Keratinocyte (primary cell): ENCODE data around the gene CCL19. TPM values are rescaled to one million over a fixed set of nuclear protein-coding genes. Genes with fewer than 3 reads are reported as not detected.
A peak's percentile ranks its signal among the peaks of the same experiment; 100 is the strongest.

Source experiments
- DNase-seq: peaks from one replicate; pipeline ENCODE4 v3.0.0-alpha.2; 2011; ENCODE audit warnings: low read depth, missing footprints, low spot score
- FAIRE-seq: peaks from 2 replicates; lab custom pipeline; 2011; peaks lifted over from hg19 to GRCh38; lab: Jason Lieb, UNC
- H2AFZ ChIP-seq: 2 replicates; pipeline ENCODE4 v1.6.0; 2012; ENCODE audit warnings: low read length, control low read depth, inconsistent platforms; ENCODE audit not compliant: control insufficient read depth
- H3K27ac ChIP-seq: 2 replicates; pipeline ENCODE4 v1.5.1; 2011; ENCODE audit warnings: low read length; ENCODE audit not compliant: control insufficient read depth, insufficient read depth
- H3K27me3 ChIP-seq: 3 replicates; pipeline ENCODE4 v1.6.0; 2011; ENCODE audit warnings: low read length; ENCODE audit not compliant: control insufficient read depth, insufficient read depth; ENCODE audit errors: extremely low read depth
- H3K36me3 ChIP-seq, 2 experiments: 2 replicates in 1 of 2; 3 replicates in 1 of 2; pipeline ENCODE4 v1.5.1; 2011; ENCODE audit warnings: low read length in 2 of 2, mild to moderate bottlenecking in 1 of 2; ENCODE audit not compliant: control insufficient read depth in 2 of 2, insufficient read depth in 2 of 2; ENCODE audit errors: extremely low read depth in 1 of 2
- H3K4me1 ChIP-seq: 3 replicates; pipeline ENCODE4 v1.5.1; 2011; ENCODE audit warnings: low read length; ENCODE audit not compliant: control insufficient read depth, insufficient read depth; ENCODE audit errors: extremely low read depth
- H3K4me2 ChIP-seq: 3 replicates; pipeline ENCODE4 v1.6.0; 2011; ENCODE audit warnings: low read depth, low read length; ENCODE audit not compliant: control insufficient read depth, insufficient read depth; ENCODE audit errors: extremely low read depth
- H3K4me3 ChIP-seq, 3 experiments: fragments of 200-600 bp in 1 of 3; sonication (generic) in 1 of 3; 2 replicates in 2 of 3; 3 replicates in 1 of 3; pipeline ENCODE4 v1.5.1; 2011 to 2016; ENCODE audit warnings: low read length in 3 of 3, mild to moderate bottlenecking in 3 of 3, control low read depth in 2 of 3, inconsistent platforms in 1 of 3, low read depth in 1 of 3, mixed read lengths in 1 of 3, mixed run types in 1 of 3, moderate library complexity in 1 of 3; ENCODE audit not compliant: control insufficient read depth in 2 of 3, insufficient read depth in 2 of 3; ENCODE audit errors: extremely low read depth in 1 of 3
- H3K79me2 ChIP-seq: 2 replicates; pipeline ENCODE4 v1.6.0; 2012; ENCODE audit warnings: low read length; ENCODE audit not compliant: control insufficient read depth, insufficient read depth
- H3K9ac ChIP-seq: 3 replicates; pipeline ENCODE4 v1.6.0; 2011; ENCODE audit warnings: low read length; ENCODE audit not compliant: control insufficient read depth, insufficient read depth; ENCODE audit errors: extremely low read depth
- H3K9me1 ChIP-seq: 3 replicates; pipeline ENCODE4 v1.6.0; 2011; ENCODE audit warnings: low read length; ENCODE audit not compliant: control insufficient read depth, insufficient read depth; ENCODE audit errors: extremely low read depth
- H3K9me3 ChIP-seq: 2 replicates; pipeline ENCODE4 v1.5.1; 2012; ENCODE audit warnings: low read depth, low read length; ENCODE audit not compliant: control insufficient read depth
- H4K20me1 ChIP-seq: 3 replicates; pipeline ENCODE4 v1.6.0; 2011; ENCODE audit warnings: low read length; ENCODE audit not compliant: control insufficient read depth, insufficient read depth; ENCODE audit errors: extremely low read depth
- CTCF ChIP-seq, 3 experiments: IDR thresholded peaks in 1 of 3; conservative IDR thresholded peaks in 1 of 3; optimal IDR thresholded peaks in 1 of 3; 2 replicates in 2 of 3; 3 replicates in 1 of 3; pipeline versions ENCODE3 to v1.5.1; 2011; ENCODE audit warnings: low read length in 3 of 3, mild to moderate bottlenecking in 3 of 3, moderate library complexity in 2 of 3, control low read depth in 1 of 3, inconsistent platforms in 1 of 3; ENCODE audit not compliant: insufficient read depth in 2 of 3; ENCODE audit errors: extremely low read depth in 1 of 3
- EZH2 ChIP-seq: IDR thresholded peaks from one replicate; pipeline ENCODE4 v1.6.1; 2012; ENCODE audit warnings: inconsistent platforms, mild to moderate bottlenecking, low read length, moderate library complexity
- dilution Hi-C: fragments of 300-500 bp; cut with MboI; formaldehyde crosslinking; loops from one replicate; pipeline ENCODE4 v1.7.0; 2020; ENCODE audit warnings: low sequenced_read_pairs; ENCODE audit not compliant: extremely low pct_ligation_motif_present
- polyA plus RNA-seq, 5 experiments: library from polyadenylated mRNA; depleted of rRNA in 3 of 5; stranded (reverse) in 3 of 5; stranded (forward) in 1 of 5; unstranded in 1 of 5; fragments of >200 nt; gene quantifications; 1 replicate in 1 of 5; 2 replicates in 3 of 5; 3 replicates in 1 of 5; pipeline versions ENCODE4 v1.2.1 to v1.2.3, GENCODE V29; 2011 to 2012; ENCODE audit warnings: missing spikeins in 2 of 5, low read depth in 1 of 5, low replicate concordance in 1 of 5

Gene CCL19
- polyA plus RNA-seq, 1 donor (not counting 4 experiments of a cell fraction or from before 2014, with no cell fraction given) = not detected

GRCh38 chr9:34653151-34654072 is 37.7 kb downstream of the CCL19 start:
- H3K4me3 ChIP-seq = no peak overlapping the region

GRCh38 chr9:34652602-34653000 is 38.5 kb downstream of the CCL19 start:
- FAIRE-seq = no peak
- peaks cover 28% of the 10 kb centered on the region for H3K4me1 ChIP-seq
- DNase-seq = no peak
- no peak overlapping the region for H2AFZ ChIP-seq
- peaks cover 7 to 13% of the 10 kb centered on the region in 2 experiments for H3K36me3 ChIP-seq
- dilution Hi-C loops = no loop called here
- no peak overlapping the region for H3K27ac ChIP-seq
- no peaks in the 10 kb centered on the region for H3K9me3 ChIP-seq
- peak overlapping the region in 1 of 3 experiments; percentile 66 for H3K4me3 ChIP-seq
- H3K9me1 ChIP-seq = no peaks in the 10 kb centered on the region
- no peak overlapping the region for H3K9ac ChIP-seq
- TF ChIP-seq EZH2 = no peak
- no peak for TF ChIP-seq CTCF (optimal IDR thresholded peaks at IDR 0.05 in 1 of 3, IDR thresholded peaks at IDR 0.05 in 1 of 3, conservative IDR thresholded peaks at IDR 0.05 in 1 of 3; ENCODE audit: extremely low read depth in 1 of 3, insufficient read depth in 2 of 3, low read length in 3 of 3)
- no peaks in the 10 kb centered on the region for H4K20me1 ChIP-seq
- H3K79me2 ChIP-seq = peaks cover 7% of the 10 kb centered on the region
- peak overlapping the region; percentile 92 for H3K4me2 ChIP-seq
- H3K27me3 ChIP-seq = peaks cover 5% of the 10 kb centered on the region

More at GRCh38 chr9:34653151-34654072, 37.7 kb downstream of the CCL19 start:
- Histone ChIP-seq H3K27ac (no peak overlapping the region), H3K4me1 (peaks cover 19% of the 10 kb centered on the region), H3K9me1 (no peaks in the 10 kb centered on the region), H3K9ac (no peak overlapping the region), H2AFZ (no peak overlapping the region), H4K20me1 (no peaks in the 10 kb centered on the region), H3K9me3 (no peaks in the 10 kb centered on the region), H3K27me3 (peaks cover 5% of the 10 kb centered on the region), H3K4me2 (no peak overlapping the region), H3K36me3 (peaks cover 2 to 13% of the 10 kb centered on the region in 2 experiments), H3K79me2 (peaks cover 2% of the 10 kb centered on the region)
- TF ChIP-seq CTCF (optimal IDR thresholded peaks at IDR 0.05 in 1 of 3, IDR thresholded peaks at IDR 0.05 in 1 of 3, conservative IDR thresholded peaks at IDR 0.05 in 1 of 3; ENCODE audit: extremely low read depth in 1 of 3, insufficient read depth in 2 of 3, low read length in 3 of 3) (no peak), EZH2 (no peak)
- FAIRE-seq (no peak), DNase-seq (no peak)
- dilution Hi-C loops = no loop called here
